ENCODE measurements around the gene TRAFD1.

- TF ChIP-seq CTCF (IDR thresholded peaks at IDR 0.05) (no peak), POLR2A (IDR thresholded peaks at IDR 0.05) (no peak)
Observed at GRCh38 chr12:112140728-112141127, 15.4 kb downstream of the TRAFD1 start.
